Kidney tubule cell (primary cell): Measurements from ENCODE around the gene CCDC177.
A peak's percentile ranks its signal among the peaks of the same experiment; 100 is the strongest.
"Not testable (repeated sequence)": the region's sequence is repeated elsewhere in the genome, so short reads cannot be mapped to it uniquely, and the experiment has no call there.

Source experiments
- DNase-seq: peaks from one replicate; pipeline ENCODE4 v3.0.0-alpha.2; 2018; ENCODE audit warnings: low spot score

Gene CCDC177

GRCh38 chr14:69600304-69600891, 25.7 kb upstream of the CCDC177 start:
- no peak for DNase-seq

DNA sequence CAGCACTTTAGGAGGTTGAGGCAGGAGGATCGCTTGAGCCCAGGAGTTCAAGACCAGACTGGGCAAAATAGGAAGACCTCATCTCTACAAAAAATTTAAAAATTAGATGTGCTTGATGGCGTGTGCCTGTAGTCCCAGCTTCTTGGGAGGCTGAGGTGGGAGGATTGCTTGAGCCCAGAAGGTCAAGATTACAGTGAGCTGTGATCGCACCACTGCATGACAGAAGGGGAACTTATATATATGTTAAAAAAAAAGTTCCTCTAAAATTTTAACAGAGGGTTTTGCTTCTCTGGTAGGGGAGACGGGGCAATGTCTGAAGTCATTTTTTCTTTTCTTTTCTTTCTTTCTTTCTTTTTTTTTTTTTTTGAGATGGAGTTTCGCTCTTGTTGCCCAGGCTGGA, 24.8 kb upstream of the CCDC177 start:
- not testable (repeated sequence) for DNase-seq

GRCh38 chr14:69595336-69595735, 20.7 kb upstream of the CCDC177 start:
- no peak for DNase-seq

- no peak for DNase-seq
These were observed 20.2 kb upstream of the CCDC177 start for GRCh38 chr14:69594846-69595245.

DNA sequence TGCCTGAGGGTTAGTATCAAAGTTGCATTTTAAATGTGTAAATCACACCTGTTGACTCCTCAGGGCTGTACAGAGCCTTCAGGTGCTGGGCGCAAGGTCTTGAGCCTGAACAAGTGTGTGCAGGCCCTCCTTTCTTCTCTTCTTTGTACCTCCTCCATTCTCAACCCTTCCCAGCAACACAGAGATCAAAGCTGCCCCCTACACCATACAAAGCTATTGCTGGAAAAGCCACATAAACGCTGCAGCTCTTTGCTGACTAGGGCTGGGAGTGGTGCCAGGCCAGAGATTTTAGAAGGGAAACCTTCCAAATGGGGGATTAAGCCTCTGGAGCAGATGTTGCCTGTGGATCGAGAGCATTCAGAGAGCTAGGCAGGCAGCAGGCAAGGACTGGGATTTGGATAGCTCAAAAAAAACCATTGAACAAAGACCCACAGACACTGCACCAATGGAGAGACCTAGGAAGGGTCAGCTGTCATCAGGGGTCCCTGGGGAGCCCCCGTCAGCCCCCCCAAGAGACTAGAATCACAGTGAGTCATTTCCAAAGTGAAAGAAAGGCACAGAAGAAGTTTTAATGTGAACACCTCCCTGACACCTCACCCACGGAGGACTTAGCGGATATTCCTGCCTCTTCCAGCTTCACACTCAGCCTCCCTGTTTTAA, 18.5 kb upstream of the CCDC177 start:
- DNase-seq, result no peak

DNA sequence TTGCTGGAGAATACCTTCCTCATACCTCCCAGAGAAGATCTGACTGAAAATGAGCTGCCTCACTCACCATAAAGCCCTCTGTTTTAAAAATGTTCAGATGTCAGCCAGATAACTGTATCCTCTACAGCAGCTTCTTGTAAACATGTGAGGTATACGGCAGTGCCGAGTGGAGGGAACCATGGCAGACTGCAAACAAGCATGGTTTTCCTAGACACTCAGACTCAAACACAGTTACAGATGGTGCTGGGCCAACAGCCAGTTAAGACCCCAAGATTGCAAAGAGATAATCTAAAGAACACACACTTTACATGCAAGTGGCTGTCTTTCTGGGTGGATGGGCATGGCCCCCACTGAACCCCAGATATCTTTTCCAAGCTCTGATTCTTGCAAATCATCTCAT, 16.6 kb upstream of the CCDC177 start:
- DNase-seq, result no peak

- no peak for DNase-seq
These were observed 12.7 kb upstream of the CCDC177 start for GRCh38 chr14:69587389-69587788.

DNA sequence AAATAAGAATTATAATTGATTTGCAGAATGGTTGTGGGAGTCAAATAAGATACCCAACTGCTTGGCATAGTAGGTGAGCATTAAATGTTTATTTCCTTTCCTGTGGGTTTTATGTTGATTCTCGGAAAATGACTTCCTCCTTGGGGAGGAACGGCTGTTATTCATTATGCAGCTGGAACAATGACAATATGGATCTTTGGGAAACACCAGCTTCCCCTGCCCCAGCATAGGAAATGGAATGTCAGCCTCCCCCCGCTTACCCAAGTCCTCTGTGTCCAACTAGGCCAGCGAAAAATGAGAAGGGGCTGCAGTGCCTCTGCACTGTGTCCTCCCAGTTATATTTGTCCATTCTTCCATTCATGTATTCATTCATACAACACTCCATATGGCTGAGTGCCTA, 11.7 kb upstream of the CCDC177 start:
- no peak for DNase-seq

- no peak for DNase-seq
These were observed 9.7 kb upstream of the CCDC177 start for GRCh38 chr14:69584389-69584788.

GRCh38 chr14:69582829-69583228, 8.2 kb upstream of the CCDC177 start:
- DNase-seq, result no peak

- DNase-seq, result peak; percentile 72
These were observed 7.5 kb upstream of the CCDC177 start for GRCh38 chr14:69582212-69582611.

DNA sequence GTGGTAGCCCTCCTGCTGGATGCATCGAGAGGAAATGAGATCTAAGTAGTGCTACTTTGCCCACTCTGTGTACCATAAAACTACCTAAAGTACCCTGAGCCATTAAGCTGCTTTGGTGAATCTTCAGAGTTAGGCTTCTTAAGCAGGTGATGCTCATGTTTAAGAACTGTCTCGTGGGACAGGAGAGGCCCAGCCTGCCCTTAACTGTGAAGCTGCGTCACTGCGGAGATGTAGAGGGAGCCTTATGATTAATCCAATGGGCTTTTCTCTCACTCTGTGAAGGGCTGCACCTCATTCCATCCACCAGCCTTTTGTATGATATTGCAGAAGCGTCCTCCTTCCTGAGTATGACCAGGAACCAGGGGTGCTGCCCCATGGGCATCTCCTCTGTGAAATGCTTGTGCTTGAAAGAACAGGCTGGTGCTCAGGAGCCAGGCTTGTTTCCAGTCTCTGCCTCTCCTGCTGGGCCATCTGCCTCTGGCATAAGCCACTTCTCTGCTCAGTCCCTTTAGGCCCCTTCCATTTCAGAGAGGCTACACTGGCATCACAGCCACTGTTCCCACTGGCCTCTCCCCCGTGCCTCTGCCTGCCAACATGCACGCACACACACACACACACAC, 6.8 kb upstream of the CCDC177 start:
- DNase-seq, result no peak

GRCh38 chr14:69580009-69580577, 5.4 kb upstream of the CCDC177 start:
- peak; percentile 22 for DNase-seq

DNA sequence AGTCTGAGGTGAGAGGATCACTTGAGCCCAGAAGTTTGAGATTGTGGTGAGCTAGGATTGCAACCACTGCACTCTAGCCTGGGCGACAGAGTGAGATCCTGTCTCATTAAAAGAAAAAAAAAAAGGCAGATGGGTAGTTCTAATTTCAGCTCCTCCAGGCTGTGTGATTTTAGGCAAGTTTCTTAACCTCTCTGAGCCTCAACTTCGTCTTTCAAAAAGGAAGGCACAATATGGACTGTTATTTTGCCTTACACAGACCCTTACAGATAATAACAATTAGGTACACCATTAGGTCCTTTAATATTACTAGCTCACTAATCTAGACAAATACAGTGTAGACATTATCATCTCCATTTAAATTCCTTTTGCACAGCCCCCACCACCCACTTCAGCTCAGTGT, 4.8 kb upstream of the CCDC177 start:
- DNase-seq, result no peak

GRCh38 chr14:69574954-69575295, 254 bp upstream of the CCDC177 start:
- no peak for DNase-seq

DNA sequence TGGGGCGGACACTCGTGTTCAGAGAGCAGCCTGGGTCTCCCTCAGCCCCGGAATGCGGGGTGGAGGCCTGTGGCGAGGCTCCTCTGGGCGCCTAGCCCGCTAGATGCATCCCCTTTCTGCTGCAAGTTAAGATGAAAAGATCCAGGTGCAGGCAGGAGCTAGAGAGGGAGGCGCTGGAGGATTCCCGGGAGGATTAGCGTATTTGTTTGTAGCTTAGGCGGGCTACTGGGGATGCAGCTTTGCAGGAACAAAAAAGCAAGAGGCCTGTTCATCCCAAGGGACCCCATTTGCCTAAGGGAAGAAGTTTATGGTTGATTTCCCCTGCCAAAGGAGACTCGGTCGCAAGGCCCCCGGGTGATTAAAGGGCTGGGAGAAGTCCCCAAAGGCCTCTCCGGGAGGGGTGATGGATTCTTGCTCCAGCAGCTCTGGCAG, 824 bp downstream of the CCDC177 start:
- DNase-seq, result no peak

DNA sequence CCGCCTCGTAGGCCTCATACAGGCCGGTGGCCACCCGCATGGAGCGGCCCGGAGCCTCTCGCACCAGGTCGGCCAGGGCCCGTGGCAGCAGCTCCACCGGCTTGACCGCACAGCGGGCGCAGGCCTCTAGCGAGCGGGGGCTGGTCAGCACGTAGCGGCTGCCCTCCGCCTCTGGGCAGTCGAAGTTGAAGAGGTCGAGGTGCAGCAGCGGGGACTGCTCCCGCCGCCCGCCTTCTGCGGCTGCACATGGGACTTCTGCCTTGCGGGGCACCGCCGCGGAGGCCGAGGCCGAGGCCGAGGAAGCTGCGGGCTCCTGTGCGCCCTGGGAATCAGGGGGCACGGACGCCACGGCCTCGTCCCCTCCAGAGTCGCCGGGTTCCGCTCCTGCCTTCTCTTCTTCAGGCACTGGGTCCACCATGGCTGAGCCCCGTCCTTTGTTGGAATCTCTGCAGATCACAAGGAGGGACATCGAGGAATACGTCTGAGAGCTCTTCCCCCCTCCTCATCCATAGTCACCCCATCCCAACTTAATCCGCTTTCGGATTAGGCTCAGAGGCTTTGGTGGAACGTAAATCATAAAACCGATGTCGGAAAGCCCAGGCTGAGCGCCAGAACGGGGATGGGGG, 1.4 kb downstream of the CCDC177 start:
- no peak for DNase-seq

GRCh38 chr14:69572841-69573135, 1.9 kb downstream of the CCDC177 start:
- DNase-seq, result no peak

DNA sequence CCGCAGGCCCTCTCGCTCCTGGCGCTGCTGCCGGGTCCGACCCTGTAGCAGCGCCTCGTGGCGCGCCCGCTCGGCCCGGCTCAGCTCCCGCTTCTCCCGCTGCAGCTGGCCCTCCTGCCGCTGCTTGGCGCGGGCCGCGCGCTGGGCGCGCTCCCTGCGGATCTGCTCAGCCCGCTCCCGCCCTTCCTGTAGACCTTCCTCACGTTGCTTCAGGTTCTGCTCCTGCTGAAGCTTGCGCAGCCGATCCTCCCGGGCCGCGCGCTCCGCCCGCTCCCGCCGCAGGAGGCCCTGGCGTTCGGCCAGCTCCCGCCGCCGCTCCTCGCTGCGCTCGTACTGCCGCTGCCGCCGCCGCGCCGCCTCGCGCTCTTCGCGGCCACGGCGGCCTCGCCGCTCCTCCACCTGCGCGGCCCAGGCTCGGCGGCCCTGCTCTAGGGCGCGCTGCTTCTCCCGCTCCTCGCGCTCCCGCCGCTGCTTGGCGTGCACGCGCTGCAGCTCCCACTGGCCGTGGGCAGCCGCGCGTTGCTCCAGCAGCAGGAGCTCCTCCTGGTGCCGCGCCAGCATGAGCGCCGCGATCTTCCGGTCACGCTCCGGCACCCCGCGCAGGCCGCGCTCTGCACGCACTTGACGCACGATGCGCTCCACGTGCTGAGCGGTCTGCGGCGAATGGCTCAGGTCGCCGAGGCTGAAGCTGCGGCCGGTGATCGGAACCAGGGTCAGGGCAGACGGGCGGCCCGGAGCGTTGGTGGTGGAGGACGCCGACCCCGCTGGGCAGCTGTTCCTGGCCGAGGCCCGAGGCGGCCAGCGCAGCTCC, 2.4 kb downstream of the CCDC177 start:
- DNase-seq, result peak; percentile 52

DNA sequence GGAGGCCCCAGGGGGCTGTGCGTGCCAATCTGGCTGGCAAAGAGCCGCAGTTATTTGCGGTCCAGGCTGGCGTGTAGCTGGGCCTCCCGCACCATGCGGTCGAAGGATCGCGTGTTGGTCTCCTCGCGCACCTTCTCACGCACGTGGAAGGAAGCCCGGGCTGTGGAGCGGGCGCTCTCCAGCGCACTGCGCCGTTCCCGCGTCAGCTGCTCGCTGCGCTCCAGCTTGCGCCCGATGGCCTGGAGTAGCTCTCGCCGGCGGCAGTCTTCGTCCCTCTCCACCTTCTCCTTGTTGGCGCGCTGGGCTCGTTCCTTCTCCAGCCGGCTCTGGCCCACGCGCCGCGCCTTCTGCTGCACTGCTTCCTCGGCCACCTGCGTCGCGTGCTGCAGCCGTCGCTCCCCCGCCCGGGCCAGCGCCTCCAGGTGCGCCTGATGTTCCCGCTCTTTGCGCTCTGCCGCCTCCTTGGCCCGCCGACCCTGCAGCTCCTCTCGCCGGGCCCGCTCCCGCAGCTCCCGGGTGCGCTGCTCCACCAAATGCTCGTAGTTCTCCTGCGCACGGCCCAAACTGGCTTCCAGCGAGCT, 3.1 kb downstream of the CCDC177 start:
- no peak for DNase-seq

GRCh38 chr14:69570836-69571330, 3.8 kb downstream of the CCDC177 start:
- DNase-seq, result no peak

GRCh38 chr14:69569859-69570258, 4.8 kb downstream of the CCDC177 start:
- no peak for DNase-seq
